Hypothalamus (tissue), 51 donors: ENCODE results near the gene ZNF581.

Experiments used
- DNase-seq, 51 donors: peaks; one replicate each; lab custom pipeline; 2025; lab: John Stamatoyannopoulos, UW

ZNF581 gene

GRCh38 chr19:55611300-55611982, 32.0 kb upstream of the ZNF581 start:
- DNase-seq: no peak

GRCh38 chr19:55611983-55612645, 31.3 kb upstream of the ZNF581 start:
- DNase-seq: no peak

GRCh38 chr19:55613396-55613795, 30.1 kb upstream of the ZNF581 start:
- DNase-seq: no peak

- DNase-seq: no peak
These were observed 29.3 kb upstream of the ZNF581 start for GRCh38 chr19:55613930-55614710.

GRCh38 chr19:55614711-55615542, 28.5 kb upstream of the ZNF581 start:
- DNase-seq: no peak

GRCh38 chr19:55615543-55616394, 27.7 kb upstream of the ZNF581 start:
- no peak for DNase-seq

GRCh38 chr19:55616395-55616875, 27.0 kb upstream of the ZNF581 start:
- DNase-seq: no peak

- no peak for DNase-seq
These were observed 26.0 kb upstream of the ZNF581 start for GRCh38 chr19:55617426-55617825.

- DNase-seq: no peak
These were observed 25.0 kb upstream of the ZNF581 start for GRCh38 chr19:55618426-55618825.

- no peak for DNase-seq
These were observed 24.2 kb upstream of the ZNF581 start for GRCh38 chr19:55619286-55619685.

- DNase-seq: no peak
These were observed 22.8 kb upstream of the ZNF581 start for GRCh38 chr19:55620410-55621204.

GRCh38 chr19:55621205-55621672, 22.2 kb upstream of the ZNF581 start:
- DNase-seq: no peak

- no peak for DNase-seq
These were observed 21.7 kb upstream of the ZNF581 start for GRCh38 chr19:55621673-55622231.

GRCh38 chr19:55622242-55622969, 21.0 kb upstream of the ZNF581 start:
- no peak for DNase-seq

- DNase-seq: no peak
These were observed 20.3 kb upstream of the ZNF581 start for GRCh38 chr19:55623130-55623529.

GRCh38 chr19:55623561-55623960, 19.9 kb upstream of the ZNF581 start:
- no peak for DNase-seq

- DNase-seq: peak; percentile 67 to 98 (median 89)
These were observed 19.1 kb upstream of the ZNF581 start, which contains the start of gene ZNF784 for GRCh38 chr19:55624109-55625003. ZNF784 (minus strand) TSS chr19:55624566; CDS start chr19:55624561, 5 bp downstream.
